Lower leg skin (tissue), 4 donors: ENCODE data around the gene PLEKHM3. TPM values are rescaled to one million over a fixed set of nuclear protein-coding genes. Genes with fewer than 3 reads are reported as not detected.

Source experiments
- DNase-seq, 2 donors: peaks; one replicate each; pipeline ENCODE4 v3.0.0-alpha.2; 2019; ENCODE audit warnings: low spot score in 2 of 2
- H3K4me3 ChIP-seq: fragments of 200-600 bp; sonication (generic); 2 replicates; pipeline ENCODE4 v1.5.1; 2017; ENCODE audit warnings: mild to moderate bottlenecking, low read depth; ENCODE audit not compliant: poor library complexity, severe bottlenecking
- CTCF ChIP-seq, 3 donors: fragments of 450-650 bp; IDR thresholded peaks; one replicate each; pipeline ENCODE4 v1.5.1; 2016; ENCODE audit warnings: antibody characterized with exemption in 3 of 3, mild to moderate bottlenecking in 3 of 3, moderate library complexity in 2 of 3
- POLR2A ChIP-seq, 2 donors: fragments of 450-650 bp; IDR thresholded peaks; one replicate each; pipeline ENCODE4 v1.6.1; 2016 to 2017; ENCODE audit warnings: antibody characterized with exemption in 2 of 2, mild to moderate bottlenecking in 1 of 2, moderate library complexity in 1 of 2
- WGBS, 2 donors: methylation state at CpG; one replicate each; pipeline ENCODE4 v1.1.5; 2018; 5-methylcytosine and 5-hydroxymethylcytosine counted together
- intact Hi-C: fragments of 100-400 bp; cut with DNase I; formaldehyde crosslinking; loops from one replicate; pipeline ENCODE4 v1.15.0; 2023; ENCODE audit warnings: low total_unique reads
- total RNA-seq, 4 donors: library from RNA; depleted of rRNA; stranded (reverse); fragments of >200 nt; gene quantifications; one replicate each; pipeline ENCODE4 v1.1.0, GENCODE V29; 2016

The PLEKHM3 gene
- total RNA-seq, 4 donors from 2014 or later = 18.3 to 22.2 (median 19.4) TPM

- DNase-seq = no peak
- H3K4me3 ChIP-seq = no peak overlapping the region
- 96 to 97% methylated on average over 9 of the region's 9 CpGs for WGBS, 2 donors
- no peak for TF ChIP-seq CTCF (IDR thresholded peaks at IDR 0.05)
- no peak for TF ChIP-seq POLR2A (IDR thresholded peaks at IDR 0.05)
- intact Hi-C loops = no loop called here
Observed at GRCh38 chr2:207901829-207902228, 123.5 kb downstream of the PLEKHM3 start.

GRCh38 chr2:207901401-207901800 is 123.9 kb downstream of the PLEKHM3 start:
- TF ChIP-seq POLR2A (IDR thresholded peaks at IDR 0.05) (no peak), CTCF (IDR thresholded peaks at IDR 0.05) (no peak)
- 89 to 94% methylated on average over 4 of the region's 4 CpGs for WGBS, 2 donors
- no peak for DNase-seq
- intact Hi-C loops = no loop called here
- H3K4me3 ChIP-seq = no peak overlapping the region

- H3K4me3 ChIP-seq = no peak overlapping the region
- WGBS, 2 donors = 91 to 93% methylated on average over 8 of the region's 8 CpGs
Observed at GRCh38 chr2:207898354-207898695, 127.0 kb downstream of the PLEKHM3 start.

GRCh38 chr2:207897541-207898353 is 127.6 kb downstream of the PLEKHM3 start:
- 92 to 94% methylated on average over 9 of the region's 9 CpGs for WGBS, 2 donors
- no peak for TF ChIP-seq CTCF (IDR thresholded peaks at IDR 0.05)
- TF ChIP-seq POLR2A (IDR thresholded peaks at IDR 0.05) = no peak
- intact Hi-C loops = no loop called here
- H3K4me3 ChIP-seq = no peak overlapping the region
- no peak for DNase-seq

More at GRCh38 chr2:207898354-207898695, 127.0 kb downstream of the PLEKHM3 start:
- TF ChIP-seq CTCF (IDR thresholded peaks at IDR 0.05) (no peak), POLR2A (IDR thresholded peaks at IDR 0.05) (no peak)
- no peak for DNase-seq
- intact Hi-C loops = no loop called here

GRCh38 chr2:207896525-207897285 is 128.6 kb downstream of the PLEKHM3 start:
- H3K4me3 ChIP-seq = no peak overlapping the region
- 94 to 96% methylated on average over 6 of the region's 6 CpGs for WGBS, 2 donors
- intact Hi-C loops = no loop called here
- TF ChIP-seq POLR2A (IDR thresholded peaks at IDR 0.05) (no peak), CTCF (IDR thresholded peaks at IDR 0.05) (no peak)
- no peak for DNase-seq
